Panc1 (cell line): ENCODE measurements around the gene CTNNA1.

Experiments
- POLR2AphosphoS5 ChIP-seq: IDR thresholded peaks from 2 replicates; pipeline ENCODE4 v1.6.1; 2012; ENCODE audit warnings: mild to moderate bottlenecking, low read depth, low read length, moderate library complexity
- TF ChIP-seq, protein P1 (sequence below): fragments of 450-650 bp; IDR thresholded peaks from 2 replicates; pipeline ENCODE4 v1.5.1; 2017; ENCODE audit warnings: mild to moderate bottlenecking

DNA sequence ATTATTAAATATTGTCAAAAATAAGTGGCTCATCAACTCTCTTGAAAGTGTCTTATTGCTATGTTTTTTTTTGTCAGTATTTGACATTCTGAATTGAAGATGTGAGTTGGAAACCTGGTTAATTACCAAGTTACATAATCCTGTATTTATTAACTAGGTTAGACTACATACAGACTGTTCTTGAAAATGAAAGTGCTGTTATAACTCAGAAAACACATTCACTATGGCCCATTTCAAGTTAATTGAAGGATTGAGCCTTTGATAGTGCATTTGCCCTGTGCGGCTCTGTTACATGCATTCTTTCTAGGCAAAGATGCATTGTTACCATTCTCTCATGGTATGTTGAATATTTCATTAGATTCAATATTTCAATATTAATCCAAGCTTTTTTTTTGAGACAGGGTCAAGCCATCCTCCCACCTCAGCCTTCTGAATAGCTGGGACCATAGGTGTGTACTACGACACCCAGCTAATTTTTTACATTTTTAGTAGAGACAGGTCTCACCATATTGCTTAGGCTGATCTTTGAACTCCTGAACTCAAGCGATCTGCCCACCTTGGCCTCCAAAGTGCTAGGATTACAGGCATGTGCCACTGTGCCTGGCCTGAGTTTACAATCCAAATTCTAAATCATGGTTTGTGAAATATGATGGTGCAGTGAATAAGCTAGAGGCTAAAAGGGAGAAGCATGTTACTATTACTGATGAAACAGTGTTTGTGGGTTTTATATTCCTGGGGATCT is 10.0 kb downstream of the CTNNA1 start:
- TF ChIP-seq, protein P1, sequence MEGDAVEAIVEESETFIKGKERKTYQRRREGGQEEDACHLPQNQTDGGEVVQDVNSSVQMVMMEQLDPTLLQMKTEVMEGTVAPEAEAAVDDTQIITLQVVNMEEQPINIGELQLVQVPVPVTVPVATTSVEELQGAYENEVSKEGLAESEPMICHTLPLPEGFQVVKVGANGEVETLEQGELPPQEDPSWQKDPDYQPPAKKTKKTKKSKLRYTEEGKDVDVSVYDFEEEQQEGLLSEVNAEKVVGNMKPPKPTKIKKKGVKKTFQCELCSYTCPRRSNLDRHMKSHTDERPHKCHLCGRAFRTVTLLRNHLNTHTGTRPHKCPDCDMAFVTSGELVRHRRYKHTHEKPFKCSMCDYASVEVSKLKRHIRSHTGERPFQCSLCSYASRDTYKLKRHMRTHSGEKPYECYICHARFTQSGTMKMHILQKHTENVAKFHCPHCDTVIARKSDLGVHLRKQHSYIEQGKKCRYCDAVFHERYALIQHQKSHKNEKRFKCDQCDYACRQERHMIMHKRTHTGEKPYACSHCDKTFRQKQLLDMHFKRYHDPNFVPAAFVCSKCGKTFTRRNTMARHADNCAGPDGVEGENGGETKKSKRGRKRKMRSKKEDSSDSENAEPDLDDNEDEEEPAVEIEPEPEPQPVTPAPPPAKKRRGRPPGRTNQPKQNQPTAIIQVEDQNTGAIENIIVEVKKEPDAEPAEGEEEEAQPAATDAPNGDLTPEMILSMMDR: no peak
- no peak for TF ChIP-seq POLR2AphosphoS5
